ENCODE results near the gene ABCC4.

The ABCC4 gene

GRCh38 chr13:95122063-95122462 lies 179.2 kb downstream of the ABCC4 start:
- H3K27me3 ChIP-seq (ENCODE audit: control insufficient read depth, low read length) = no peaks in the 10 kb centered on the region
- H3K4me1 ChIP-seq (ENCODE audit: control insufficient read depth, low read length) = no peaks in the 10 kb centered on the region
- H3K27ac ChIP-seq (ENCODE audit: low read depth, low read length) = no peak overlapping the region
- no peaks in the 10 kb centered on the region for H3F3A ChIP-seq (ENCODE audit: control insufficient read depth, insufficient read depth)
- no peaks in the 10 kb centered on the region for H3K79me2 ChIP-seq (ENCODE audit: control insufficient read depth, low read length)
- no peak overlapping the region for H3K4me2 ChIP-seq (ENCODE audit: low read length)
- no peak overlapping the region for H3K4me3 ChIP-seq (ENCODE audit: low read length)
- H3K9me2 ChIP-seq (replicated peaks; ENCODE audit: control insufficient read depth, low read length) = no peaks in the 10 kb centered on the region
- H4K20me1 ChIP-seq (ENCODE audit: control insufficient read depth, insufficient read depth, low read depth, low read length) = no peaks in the 10 kb centered on the region
- TF ChIP-seq CTCF (IDR thresholded peaks at IDR 0.05; ENCODE audit: low read depth, low read length, poor library complexity, severe bottlenecking) (no peak), EZH2phosphoT487 (IDR thresholded peaks at IDR 0.05; ENCODE audit: borderline replicate concordance, low read length) (no peak)
- H3K36me3 ChIP-seq (ENCODE audit: control insufficient read depth, low read length) = no peaks in the 10 kb centered on the region
- H3K9me3 ChIP-seq (ENCODE audit: control insufficient read depth, insufficient read depth, low read length) = no peaks in the 10 kb centered on the region

- Histone ChIP-seq H4K20me1 (ENCODE audit: control insufficient read depth, insufficient read depth, low read depth, low read length) (no peaks in the 10 kb centered on the region), H3K9me3 (ENCODE audit: control insufficient read depth, insufficient read depth, low read length) (no peaks in the 10 kb centered on the region), H3F3A (ENCODE audit: control insufficient read depth, insufficient read depth) (no peaks in the 10 kb centered on the region), H3K4me2 (ENCODE audit: low read length) (no peak overlapping the region), H3K27me3 (ENCODE audit: control insufficient read depth, low read length) (no peaks in the 10 kb centered on the region), H3K79me2 (ENCODE audit: control insufficient read depth, low read length) (no peaks in the 10 kb centered on the region), H3K4me1 (ENCODE audit: control insufficient read depth, low read length) (no peaks in the 10 kb centered on the region), H3K36me3 (ENCODE audit: control insufficient read depth, low read length) (no peaks in the 10 kb centered on the region), H3K9me2 (replicated peaks; ENCODE audit: control insufficient read depth, low read length) (no peaks in the 10 kb centered on the region), H3K4me3 (ENCODE audit: low read length) (no peak overlapping the region), H3K27ac (ENCODE audit: low read depth, low read length) (no peak overlapping the region)
- TF ChIP-seq CTCF (IDR thresholded peaks at IDR 0.05; ENCODE audit: low read depth, low read length, poor library complexity, severe bottlenecking) (no peak), EZH2phosphoT487 (IDR thresholded peaks at IDR 0.05; ENCODE audit: borderline replicate concordance, low read length) (no peak)
Measured at GRCh38 chr13:95121516-95121915, 179.7 kb downstream of the ABCC4 start.

GRCh38 chr13:95120650-95121049 lies 180.6 kb downstream of the ABCC4 start:
- no peak overlapping the region for H3K4me3 ChIP-seq (ENCODE audit: low read length)
- TF ChIP-seq CTCF (IDR thresholded peaks at IDR 0.05; ENCODE audit: low read depth, low read length, poor library complexity, severe bottlenecking) = no peak
- TF ChIP-seq EZH2phosphoT487 (IDR thresholded peaks at IDR 0.05; ENCODE audit: borderline replicate concordance, low read length) = no peak
- H3K27me3 ChIP-seq (ENCODE audit: control insufficient read depth, low read length) = no peaks in the 10 kb centered on the region
- no peaks in the 10 kb centered on the region for H3F3A ChIP-seq (ENCODE audit: control insufficient read depth, insufficient read depth)
- no peak overlapping the region for H3K4me2 ChIP-seq (ENCODE audit: low read length)
- H3K9me3 ChIP-seq (ENCODE audit: control insufficient read depth, insufficient read depth, low read length) = no peaks in the 10 kb centered on the region
- no peaks in the 10 kb centered on the region for H3K79me2 ChIP-seq (ENCODE audit: control insufficient read depth, low read length)
- H3K27ac ChIP-seq (ENCODE audit: low read depth, low read length) = no peak overlapping the region
- no peaks in the 10 kb centered on the region for H4K20me1 ChIP-seq (ENCODE audit: control insufficient read depth, insufficient read depth, low read depth, low read length)
- no peaks in the 10 kb centered on the region for H3K9me2 ChIP-seq (replicated peaks; ENCODE audit: control insufficient read depth, low read length)
- no peaks in the 10 kb centered on the region for H3K4me1 ChIP-seq (ENCODE audit: control insufficient read depth, low read length)
- H3K36me3 ChIP-seq (ENCODE audit: control insufficient read depth, low read length) = no peaks in the 10 kb centered on the region
